DOHH2 (cell line): ENCODE measurements around the gene LVRN.

Source experiments
- CTCF ChIP-seq: fragments of 200-600 bp; sonication (generic); IDR thresholded peaks from one replicate; pipeline ENCODE4 v1.5.1; 2014; ENCODE audit warnings: antibody characterized with exemption, mild to moderate bottlenecking, low read depth, low read length; ENCODE audit not compliant: poor library complexity, severe bottlenecking
- EZH2phosphoT487 ChIP-seq: fragments of 200-600 bp; sonication (generic); IDR thresholded peaks from 2 replicates; pipeline ENCODE4 v1.6.1; 2017; ENCODE audit warnings: borderline replicate concordance, mild to moderate bottlenecking, antibody characterized with exemption, low read length, moderate library complexity, mixed read lengths

- no peak for TF ChIP-seq CTCF
- TF ChIP-seq EZH2phosphoT487 = no peak
Observed at GRCh38 chr5:116071211-116071610, 108.9 kb downstream of the LVRN start.
